Urinary bladder (tissue), 4 donors: Measurements from ENCODE around the gene SCMH1. TPM values are rescaled to one million over a fixed set of nuclear protein-coding genes. Genes with fewer than 3 reads are reported as not detected.
"Not testable (repeated sequence)": the region's sequence is repeated elsewhere in the genome, so short reads cannot be mapped to it uniquely, and the experiment has no call there.

ENCODE experiments used
- DNase-seq: peaks from one replicate; pipeline ENCODE4 v3.0.0-alpha.2; 2015; ENCODE audit errors: extremely low spot score
- H3K27ac ChIP-seq: one replicate; pipeline ENCODE4 v1.5.1; 2013; ENCODE audit warnings: low read depth, mild to moderate bottlenecking, moderate library complexity
- H3K36me3 ChIP-seq: one replicate; pipeline ENCODE4 v1.6.1; 2013; ENCODE audit warnings: mild to moderate bottlenecking, moderate library complexity; ENCODE audit not compliant: insufficient read depth
- H3K4me1 ChIP-seq: one replicate; pipeline ENCODE4 v1.6.1; 2013; ENCODE audit warnings: mild to moderate bottlenecking, moderate library complexity; ENCODE audit not compliant: insufficient read depth
- H3K4me3 ChIP-seq: one replicate; pipeline ENCODE4 v1.5.1; 2013; ENCODE audit warnings: low read depth, low read length
- WGBS: extraction: QIAGEN DNeasy Blood & Tissue Kit; methylation state at CpG from one replicate; pipeline ENCODE4 v1.1.7; 2013; 5-methylcytosine and 5-hydroxymethylcytosine counted together
- polyA plus RNA-seq: library from polyadenylated mRNA; stranded (reverse); fragments of 200-250 nt; gene quantifications from one replicate; pipeline ENCODE4 v1.2.3, GENCODE V29; 2013
- total RNA-seq: library from RNA; depleted of rRNA; stranded (reverse); fragments of >200 nt; gene quantifications from one replicate; pipeline ENCODE4 v1.2.3, GENCODE V29; 2014
- donor health status: healthy with polysubstance abuse.
- donor health status: healthy.

SCMH1 gene
- total and polyA plus RNA-seq, 2 donors, result 46.8 to 59.8 TPM

DNA sequence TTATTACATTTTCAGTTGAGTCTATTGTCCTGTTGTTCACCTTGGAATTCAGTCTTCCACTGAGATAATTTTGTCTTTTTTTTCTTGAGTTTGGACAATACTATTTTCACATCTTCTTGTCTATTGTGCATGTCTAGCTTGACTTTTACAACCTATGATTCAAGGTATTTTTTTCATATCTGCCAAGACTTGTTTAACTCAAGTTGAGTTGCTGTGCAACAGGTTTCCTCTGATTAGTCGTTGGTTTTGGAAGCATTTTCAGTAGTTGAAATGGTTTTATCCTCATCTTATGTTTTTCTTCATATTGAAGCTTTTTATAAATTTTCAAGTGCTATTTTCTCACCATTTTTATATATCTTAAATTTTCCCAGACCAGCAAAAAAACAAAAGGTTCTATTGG, 103.6 kb downstream of the SCMH1 start:
- no peak for DNase-seq
- no peak overlapping the region for H3K4me3 ChIP-seq
- no peak overlapping the region for H3K27ac ChIP-seq
- WGBS, result 95% methylated on average over 1 of the region's 1 CpG
- no peaks in the 10 kb centered on the region for H3K36me3 ChIP-seq
- H3K4me1 ChIP-seq, result no peaks in the 10 kb centered on the region

DNA sequence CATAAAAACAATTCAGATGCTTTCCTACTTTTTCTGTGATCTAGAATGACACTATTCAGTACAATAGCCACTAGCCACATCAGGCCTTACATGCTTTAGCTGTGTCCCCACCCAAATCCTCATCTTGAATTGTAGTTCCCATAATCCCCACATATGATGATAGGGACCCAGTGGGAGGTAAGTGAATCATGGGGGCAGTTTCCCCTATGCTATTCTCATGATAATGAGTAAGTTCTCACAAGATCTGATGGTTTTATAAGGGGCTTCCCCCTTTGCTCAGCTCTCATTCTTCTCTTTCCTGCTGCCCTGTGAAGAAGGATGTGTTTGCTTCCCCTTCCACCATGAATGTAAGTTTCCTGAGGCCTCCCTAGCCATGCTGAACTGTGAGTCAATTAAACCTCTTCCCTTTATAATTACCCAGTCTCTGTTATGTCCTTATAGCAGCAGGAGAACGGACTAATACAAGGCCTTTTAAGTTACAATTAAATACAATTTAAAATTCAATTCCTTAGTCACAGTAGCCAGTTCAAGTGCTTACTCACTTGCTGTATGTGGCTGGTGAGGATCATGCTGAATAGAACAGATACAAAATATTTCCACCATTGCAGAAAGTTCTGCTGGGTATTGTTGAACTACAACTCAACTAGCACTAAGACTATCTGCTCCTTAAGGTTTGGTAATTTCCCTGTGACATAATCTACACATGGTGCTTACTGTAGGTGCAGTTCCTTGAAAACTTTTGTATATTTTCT, 106.7 kb downstream of the SCMH1 start:
- Histone ChIP-seq H3K27ac (no peak overlapping the region), H3K4me3 (no peak overlapping the region), H3K4me1 (no peaks in the 10 kb centered on the region), H3K36me3 (no peaks in the 10 kb centered on the region)
- 98% methylated on average over 1 of the region's 1 CpG for WGBS
- DNase-seq, result no peak

DNA sequence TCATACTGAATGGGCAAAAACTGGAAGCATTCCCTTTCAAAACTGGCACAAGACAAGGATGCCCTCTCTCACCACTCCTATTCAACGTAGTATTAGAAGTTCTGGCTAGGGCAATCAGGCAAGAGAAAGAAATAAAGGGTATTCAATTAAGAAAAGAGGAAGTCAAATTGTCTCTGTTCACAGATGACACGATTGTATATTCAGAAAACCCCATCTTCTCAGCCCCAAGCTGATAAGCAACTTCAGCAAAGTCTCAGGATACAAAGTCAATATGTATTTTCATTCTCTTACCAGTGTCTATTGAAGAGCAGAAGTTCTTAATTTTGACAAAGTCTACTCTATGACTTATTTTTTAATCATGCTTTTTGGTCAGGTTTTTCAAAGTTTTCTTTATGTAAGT, 107.8 kb downstream of the SCMH1 start:
- WGBS, result 89% methylated on average over 2 of the region's 2 CpGs
- H3K4me3 ChIP-seq, DNase-seq, H3K36me3 ChIP-seq, H3K27ac ChIP-seq, H3K4me1 ChIP-seq: not testable (repeated sequence)

DNA sequence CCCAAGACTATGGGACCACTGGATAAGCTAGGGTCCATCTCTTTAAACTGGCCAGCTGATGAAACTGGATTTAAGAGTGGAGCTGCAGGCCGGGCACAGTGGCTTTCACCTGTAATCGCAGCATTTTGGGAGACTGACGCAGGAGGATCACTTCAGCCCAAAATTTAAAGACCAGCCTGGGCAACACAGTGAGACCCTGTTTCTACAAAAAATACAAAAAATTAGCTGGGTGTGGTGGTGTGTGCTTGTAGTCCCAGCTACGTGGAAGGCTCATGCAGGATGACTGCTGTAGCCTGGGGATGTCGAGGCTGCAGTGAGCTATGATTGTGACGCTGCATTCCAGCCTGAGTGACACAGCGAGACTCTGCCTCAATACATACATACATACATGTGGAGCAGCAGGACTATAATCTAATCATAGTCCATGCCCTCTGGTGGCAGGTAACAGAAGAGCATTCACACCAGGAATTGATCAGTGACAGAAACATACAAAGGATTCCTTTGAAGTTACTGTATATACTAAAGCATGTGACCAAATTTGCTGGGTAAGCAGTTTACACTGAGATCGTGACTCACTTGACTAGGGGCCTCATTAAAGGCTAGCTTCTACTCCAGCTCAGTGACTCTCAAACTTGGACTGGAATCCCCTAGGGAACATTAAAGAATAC, 119.1 kb downstream of the SCMH1 start:
- no peak for DNase-seq
- Histone ChIP-seq H3K27ac (no peak overlapping the region), H3K4me1 (no peaks in the 10 kb centered on the region), H3K4me3 (no peak overlapping the region), H3K36me3 (peaks cover 2% of the 10 kb centered on the region)
- WGBS, result 84% methylated on average over 8 of the region's 8 CpGs

DNA sequence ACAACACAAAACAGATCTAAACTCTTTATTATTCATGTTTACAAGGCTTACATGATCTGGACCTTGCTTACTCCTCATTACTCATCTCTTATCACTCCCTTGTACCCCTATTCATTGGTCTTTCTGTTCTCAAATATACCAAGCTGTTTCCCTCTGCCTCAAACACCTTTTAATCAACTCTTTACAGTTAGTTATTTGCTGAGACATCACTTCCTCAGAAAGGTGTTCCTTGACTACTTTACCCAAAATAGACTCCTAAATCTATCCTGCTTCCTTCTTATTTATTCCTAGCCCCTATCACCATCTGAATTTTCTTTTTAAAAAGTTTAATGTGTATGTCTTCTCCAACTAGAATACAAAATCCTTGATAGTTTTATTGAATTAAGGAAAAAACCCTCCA, 120.0 kb downstream of the SCMH1 start:
- no peak for DNase-seq
- Histone ChIP-seq H3K27ac (no peak overlapping the region), H3K4me1 (no peaks in the 10 kb centered on the region), H3K36me3 (peaks cover 2% of the 10 kb centered on the region), H3K4me3 (no peak overlapping the region)

DNA sequence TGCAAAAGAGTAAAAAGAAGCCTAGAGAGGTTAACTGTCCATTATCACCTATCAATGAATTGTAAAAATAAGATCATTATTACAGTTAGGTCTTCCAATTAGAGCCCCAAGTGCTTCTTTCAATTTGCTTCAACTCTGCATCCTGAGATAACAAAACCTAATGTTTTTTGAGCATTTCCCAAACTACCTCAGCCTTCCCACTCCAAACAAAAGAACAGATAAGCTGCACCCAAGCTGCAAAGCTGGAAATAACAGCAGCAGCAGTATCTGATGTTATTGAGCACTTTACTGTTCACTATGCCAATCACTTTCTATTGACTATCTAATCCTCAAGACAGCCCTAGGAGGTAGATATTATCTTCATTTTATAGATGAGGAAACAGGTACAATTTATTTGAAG, 123.5 kb downstream of the SCMH1 start:
- Histone ChIP-seq H3K36me3 (peaks cover 2% of the 10 kb centered on the region), H3K4me1 (no peaks in the 10 kb centered on the region), H3K4me3 (no peak overlapping the region), H3K27ac (no peak overlapping the region)
- DNase-seq, result no peak

DNA sequence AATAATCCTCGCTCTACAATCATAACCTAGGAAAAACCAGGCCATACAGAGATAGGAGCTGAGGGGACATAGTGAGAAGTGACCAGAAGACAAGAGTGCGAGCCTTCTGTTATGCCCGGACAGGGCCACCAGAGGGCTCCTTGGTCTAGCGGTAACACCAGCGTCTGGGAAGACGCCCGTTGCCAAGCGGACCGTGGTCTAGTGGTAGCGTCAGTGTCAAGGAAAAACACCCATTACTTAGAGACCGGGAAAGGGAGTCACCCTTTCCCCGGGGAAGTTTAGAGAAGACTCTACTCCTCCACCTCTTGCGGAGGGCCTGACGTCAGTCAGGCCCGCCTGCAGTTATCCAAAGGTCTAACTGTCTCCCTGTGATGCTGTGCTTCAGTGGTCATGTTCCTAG, 124.9 kb downstream of the SCMH1 start:
- WGBS, result 84% methylated on average over 13 of the region's 15 CpGs
- DNase-seq, H3K27ac ChIP-seq, H3K4me3 ChIP-seq, H3K36me3 ChIP-seq, H3K4me1 ChIP-seq: not testable (repeated sequence)

DNA sequence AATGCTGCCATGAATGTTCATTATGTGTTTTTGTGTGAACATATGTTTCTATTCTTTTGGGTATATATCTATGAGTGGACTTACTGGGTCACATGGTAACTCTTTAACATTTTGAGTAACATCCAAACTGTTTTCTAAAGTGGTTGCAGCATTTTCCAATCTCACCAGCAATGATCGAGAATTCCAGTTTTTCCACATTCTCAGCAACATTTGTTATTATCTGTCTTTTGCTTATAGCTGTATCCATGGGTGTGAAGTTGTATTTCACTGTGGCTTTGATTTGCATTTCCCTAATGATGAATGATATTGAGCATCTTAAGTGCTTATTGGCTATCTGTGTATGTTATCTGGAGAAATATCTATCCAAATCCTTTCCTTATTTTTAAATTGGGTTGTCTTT, 131.4 kb downstream of the SCMH1 start:
- WGBS, result 80% methylated on average over 1 of the region's 1 CpG

DNA sequence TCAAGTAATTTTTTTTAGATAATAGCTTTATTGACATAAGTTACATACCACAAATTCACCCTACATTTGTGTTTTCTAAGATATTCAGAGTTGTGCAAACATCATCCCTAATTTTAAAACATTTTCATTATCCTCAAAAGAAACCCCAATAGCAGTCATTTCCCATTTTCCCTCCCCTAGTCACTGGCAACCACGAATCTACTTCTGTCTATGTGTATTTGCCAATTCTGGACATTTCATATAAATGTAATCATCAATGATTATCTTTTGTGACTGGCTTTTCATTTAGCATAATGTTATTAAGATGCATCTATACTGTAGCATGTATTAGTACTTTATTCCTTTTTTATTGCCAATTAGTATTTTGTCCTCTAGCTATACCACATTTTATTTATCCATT, 131.8 kb downstream of the SCMH1 start:
- no peak overlapping the region for H3K4me3 ChIP-seq
- peak overlapping the region; percentile 89 for H3K27ac ChIP-seq
- peaks cover 1% of the 10 kb centered on the region for H3K36me3 ChIP-seq
- 56% methylated on average over 1 of the region's 1 CpG for WGBS
- no peaks in the 10 kb centered on the region for H3K4me1 ChIP-seq
- no peak for DNase-seq

More for the DNA sequence above, 131.4 kb downstream of the SCMH1 start:
- no peaks in the 10 kb centered on the region for H3K4me1 ChIP-seq
- H3K36me3 ChIP-seq, result peaks cover 1% of the 10 kb centered on the region
- H3K27ac ChIP-seq, result no peak overlapping the region
- DNase-seq, result no peak
- no peak overlapping the region for H3K4me3 ChIP-seq

DNA sequence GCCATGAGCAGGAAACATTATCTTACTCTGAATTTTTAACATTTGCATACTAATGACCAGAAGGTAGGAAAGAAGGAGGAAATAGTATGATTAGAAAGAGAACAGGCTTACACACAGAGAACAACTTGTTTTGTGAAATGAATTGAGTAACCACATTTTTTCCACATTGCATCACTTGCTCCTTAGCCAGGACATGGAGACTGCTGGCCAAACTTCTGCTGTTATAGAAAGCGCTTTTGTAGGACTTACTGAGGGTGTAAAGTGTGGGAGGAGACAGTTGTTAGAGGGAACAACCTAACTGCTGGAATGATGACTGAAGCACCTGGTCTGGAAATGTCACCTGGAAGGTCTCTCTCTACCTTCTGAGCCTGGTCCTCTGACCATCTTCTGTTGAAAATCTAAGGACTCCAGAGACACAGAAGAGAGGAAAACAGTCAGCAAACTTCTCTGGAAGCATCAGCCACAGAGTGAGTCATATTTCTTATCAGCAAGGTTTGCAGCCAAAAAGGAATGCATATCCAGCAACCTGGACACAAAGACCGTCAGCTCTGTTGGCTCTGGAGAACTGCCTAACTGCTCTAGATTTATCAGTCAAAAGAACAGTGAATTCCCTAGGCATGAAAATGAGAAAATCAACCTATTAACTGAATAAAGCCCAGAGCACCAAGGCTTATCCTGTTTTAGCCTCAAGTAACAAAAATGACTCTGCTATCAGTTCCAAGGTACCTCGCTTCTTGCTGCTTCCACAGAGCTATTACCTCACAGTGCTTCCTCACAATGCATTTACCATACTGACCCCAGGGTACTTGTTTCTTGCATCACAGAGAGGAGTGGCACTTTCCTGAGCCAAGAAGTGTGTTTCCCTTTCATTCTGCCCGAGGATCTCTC, 132.6 kb downstream of the SCMH1 start:
- Histone ChIP-seq H3K27ac (peak overlapping the region; percentile 89), H3K4me3 (no peak overlapping the region), H3K4me1 (no peaks in the 10 kb centered on the region), H3K36me3 (peaks cover 1% of the 10 kb centered on the region)
- WGBS, result 17% methylated on average over 4 of the region's 4 CpGs
- peak; percentile 82 for DNase-seq

DNA sequence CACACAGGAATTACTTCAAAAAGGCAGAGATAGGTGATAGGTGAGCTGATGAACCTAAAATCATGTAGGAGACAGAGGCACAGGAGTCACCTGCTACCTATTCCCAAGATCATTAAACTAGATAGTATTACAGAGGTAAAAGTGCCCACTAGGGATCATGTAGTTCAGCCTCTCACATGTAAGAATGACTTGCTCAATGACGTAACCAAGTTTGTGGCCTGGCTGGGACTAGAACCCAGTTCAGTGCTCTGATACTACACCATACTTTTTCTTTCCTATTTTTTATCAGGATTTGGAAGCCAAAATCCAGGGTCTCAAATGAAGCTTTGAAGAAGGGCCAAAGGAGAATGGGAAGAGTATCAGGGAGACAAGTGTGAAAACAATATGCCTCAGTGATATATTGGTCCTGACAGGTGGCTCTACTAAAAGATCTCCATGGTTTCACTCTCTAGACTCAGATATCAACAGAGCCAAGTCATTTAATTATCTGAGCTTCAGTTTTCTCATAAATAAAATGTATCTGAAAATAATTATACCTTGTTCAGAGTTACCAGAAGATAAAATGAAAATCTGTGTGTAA, 133.3 kb downstream of the SCMH1 start:
- H3K36me3 ChIP-seq, result peaks cover 1% of the 10 kb centered on the region
- H3K4me3 ChIP-seq, result no peak overlapping the region
- no peaks in the 10 kb centered on the region for H3K4me1 ChIP-seq
- 60% methylated on average over 1 of the region's 1 CpG for WGBS
- DNase-seq, result no peak
- H3K27ac ChIP-seq, result peak overlapping the region; percentile 95

DNA sequence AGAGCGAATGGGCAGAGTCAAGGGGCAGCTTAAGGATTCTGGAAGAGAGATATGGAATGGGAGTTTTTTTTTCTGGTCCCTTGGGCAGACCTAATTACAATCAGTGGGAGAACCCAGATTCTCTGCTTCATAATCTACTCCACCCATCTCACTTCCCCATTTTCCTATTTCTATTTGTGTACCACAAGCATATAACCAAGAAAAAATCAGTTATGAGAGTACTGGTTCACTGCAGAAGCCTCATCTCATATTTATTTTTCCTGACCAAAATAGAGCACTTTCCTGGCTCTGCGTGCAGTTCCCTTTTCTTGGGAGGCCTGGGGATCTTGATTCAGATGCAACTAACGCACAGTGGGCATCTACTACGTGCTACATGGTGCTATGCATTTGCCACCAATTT, 138.3 kb downstream of the SCMH1 start:
- H3K4me3 ChIP-seq, result no peak overlapping the region
- 83% methylated on average over 4 of the region's 4 CpGs for WGBS
- H3K27ac ChIP-seq, result no peak overlapping the region
- H3K36me3 ChIP-seq, result no peaks in the 10 kb centered on the region
- DNase-seq, result no peak
- H3K4me1 ChIP-seq, result no peaks in the 10 kb centered on the region

DNA sequence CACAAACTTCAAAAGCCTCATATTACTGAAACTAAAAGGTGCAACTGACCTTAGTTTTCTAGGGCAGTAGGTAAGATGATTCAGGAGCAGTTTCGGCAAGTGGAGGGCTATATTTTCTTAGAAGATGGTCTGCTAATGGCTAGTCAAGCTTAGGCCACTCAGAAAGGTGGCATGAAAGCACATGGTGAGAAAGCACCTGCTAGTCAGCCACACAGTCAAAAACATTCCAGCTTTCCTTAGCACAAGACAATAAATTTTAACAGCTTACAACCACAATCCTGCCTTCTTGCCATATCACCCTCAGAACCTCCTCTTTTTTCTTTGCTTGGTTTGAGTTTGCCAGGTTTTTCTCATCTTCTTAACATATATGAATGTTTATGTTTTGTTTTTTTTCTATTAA, 139.5 kb downstream of the SCMH1 start:
- 59% methylated on average over 1 of the region's 1 CpG for WGBS
- Histone ChIP-seq H3K27ac (no peak overlapping the region), H3K4me3 (no peak overlapping the region), H3K36me3 (no peaks in the 10 kb centered on the region), H3K4me1 (no peaks in the 10 kb centered on the region)
- no peak for DNase-seq
